Keratinocyte (primary cell): ENCODE results near the gene A4GALT. TPM values are rescaled to one million over a fixed set of nuclear protein-coding genes. Genes with fewer than 3 reads are reported as not detected.

ENCODE experiments used
- DNase-seq: peaks from one replicate; pipeline ENCODE4 v3.0.0-alpha.2; 2011; ENCODE audit warnings: low read depth, missing footprints, low spot score
- FAIRE-seq: peaks from 2 replicates; lab custom pipeline; 2011; peaks lifted over from hg19 to GRCh38; lab: Jason Lieb, UNC
- H2AFZ ChIP-seq: 2 replicates; pipeline ENCODE4 v1.6.0; 2012; ENCODE audit warnings: low read length, control low read depth, inconsistent platforms; ENCODE audit not compliant: control insufficient read depth
- H3K27ac ChIP-seq: 2 replicates; pipeline ENCODE4 v1.5.1; 2011; ENCODE audit warnings: low read length; ENCODE audit not compliant: control insufficient read depth, insufficient read depth
- H3K27me3 ChIP-seq: 3 replicates; pipeline ENCODE4 v1.6.0; 2011; ENCODE audit warnings: low read length; ENCODE audit not compliant: control insufficient read depth, insufficient read depth; ENCODE audit errors: extremely low read depth
- H3K36me3 ChIP-seq, 2 experiments: 2 replicates in 1 of 2; 3 replicates in 1 of 2; pipeline ENCODE4 v1.5.1; 2011; ENCODE audit warnings: low read length in 2 of 2, mild to moderate bottlenecking in 1 of 2; ENCODE audit not compliant: control insufficient read depth in 2 of 2, insufficient read depth in 2 of 2; ENCODE audit errors: extremely low read depth in 1 of 2
- H3K4me1 ChIP-seq: 3 replicates; pipeline ENCODE4 v1.5.1; 2011; ENCODE audit warnings: low read length; ENCODE audit not compliant: control insufficient read depth, insufficient read depth; ENCODE audit errors: extremely low read depth
- H3K4me2 ChIP-seq: 3 replicates; pipeline ENCODE4 v1.6.0; 2011; ENCODE audit warnings: low read depth, low read length; ENCODE audit not compliant: control insufficient read depth, insufficient read depth; ENCODE audit errors: extremely low read depth
- H3K4me3 ChIP-seq, 3 experiments: fragments of 200-600 bp in 1 of 3; sonication (generic) in 1 of 3; 2 replicates in 2 of 3; 3 replicates in 1 of 3; pipeline ENCODE4 v1.5.1; 2011 to 2016; ENCODE audit warnings: low read length in 3 of 3, mild to moderate bottlenecking in 3 of 3, control low read depth in 2 of 3, inconsistent platforms in 1 of 3, low read depth in 1 of 3, mixed read lengths in 1 of 3, mixed run types in 1 of 3, moderate library complexity in 1 of 3; ENCODE audit not compliant: control insufficient read depth in 2 of 3, insufficient read depth in 2 of 3; ENCODE audit errors: extremely low read depth in 1 of 3
- H3K79me2 ChIP-seq: 2 replicates; pipeline ENCODE4 v1.6.0; 2012; ENCODE audit warnings: low read length; ENCODE audit not compliant: control insufficient read depth, insufficient read depth
- H3K9ac ChIP-seq: 3 replicates; pipeline ENCODE4 v1.6.0; 2011; ENCODE audit warnings: low read length; ENCODE audit not compliant: control insufficient read depth, insufficient read depth; ENCODE audit errors: extremely low read depth
- H3K9me1 ChIP-seq: 3 replicates; pipeline ENCODE4 v1.6.0; 2011; ENCODE audit warnings: low read length; ENCODE audit not compliant: control insufficient read depth, insufficient read depth; ENCODE audit errors: extremely low read depth
- H3K9me3 ChIP-seq: 2 replicates; pipeline ENCODE4 v1.5.1; 2012; ENCODE audit warnings: low read depth, low read length; ENCODE audit not compliant: control insufficient read depth
- H4K20me1 ChIP-seq: 3 replicates; pipeline ENCODE4 v1.6.0; 2011; ENCODE audit warnings: low read length; ENCODE audit not compliant: control insufficient read depth, insufficient read depth; ENCODE audit errors: extremely low read depth
- EZH2 ChIP-seq: IDR thresholded peaks from one replicate; pipeline ENCODE4 v1.6.1; 2012; ENCODE audit warnings: inconsistent platforms, mild to moderate bottlenecking, low read length, moderate library complexity
- dilution Hi-C: fragments of 300-500 bp; cut with MboI; formaldehyde crosslinking; loops from one replicate; pipeline ENCODE4 v1.7.0; 2020; ENCODE audit warnings: low sequenced_read_pairs; ENCODE audit not compliant: extremely low pct_ligation_motif_present
- polyA plus RNA-seq, 5 experiments: library from polyadenylated mRNA; depleted of rRNA in 3 of 5; stranded (reverse) in 3 of 5; stranded (forward) in 1 of 5; unstranded in 1 of 5; fragments of >200 nt; gene quantifications; 1 replicate in 1 of 5; 2 replicates in 3 of 5; 3 replicates in 1 of 5; pipeline versions ENCODE4 v1.2.1 to v1.2.3, GENCODE V29; 2011 to 2012; ENCODE audit warnings: missing spikeins in 2 of 5, low read depth in 1 of 5, low replicate concordance in 1 of 5
- TF ChIP-seq, protein P1 (sequence below), 3 experiments: IDR thresholded peaks in 1 of 3; conservative IDR thresholded peaks in 1 of 3; optimal IDR thresholded peaks in 1 of 3; 2 replicates in 2 of 3; 3 replicates in 1 of 3; pipeline versions ENCODE3 to v1.5.1; 2011; ENCODE audit warnings: low read length in 3 of 3, mild to moderate bottlenecking in 3 of 3, moderate library complexity in 2 of 3, control low read depth in 1 of 3, inconsistent platforms in 1 of 3; ENCODE audit not compliant: insufficient read depth in 2 of 3; ENCODE audit errors: extremely low read depth in 1 of 3

A4GALT gene
- polyA plus RNA-seq, 1 donor (not counting 4 experiments of a cell fraction or from before 2014, with no cell fraction given), result 1.6 TPM

DNA sequence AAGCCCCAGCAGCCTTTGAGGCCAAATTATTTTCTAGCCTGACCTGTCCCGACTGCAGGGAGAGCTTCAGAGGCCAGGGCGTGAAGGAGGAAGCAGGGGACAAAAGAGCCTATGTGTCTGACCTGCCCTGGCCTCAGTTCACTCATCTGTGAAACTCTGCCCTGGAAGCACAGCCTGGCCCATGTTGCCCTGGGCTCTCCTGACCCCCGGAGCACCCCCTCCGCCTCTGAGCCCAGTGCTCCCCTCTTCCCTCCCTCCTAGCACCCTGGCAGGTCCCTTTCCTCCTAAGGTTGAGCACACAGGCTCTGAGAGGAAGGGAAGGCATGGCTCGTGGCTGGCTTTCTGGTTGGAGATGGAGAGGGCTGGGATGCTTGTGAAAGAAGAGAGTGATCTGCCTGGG, 3.4 kb upstream of the A4GALT start:
- Histone ChIP-seq H3K79me2 (no peaks in the 10 kb centered on the region), H3K4me3 (no peak overlapping the region), H3K27me3 (peaks cover 9% of the 10 kb centered on the region), H3K4me2 (no peak overlapping the region), H3K4me1 (peaks cover 9% of the 10 kb centered on the region), H3K9me3 (no peaks in the 10 kb centered on the region), H3K27ac (no peak overlapping the region), H2AFZ (no peak overlapping the region), H3K9me1 (no peaks in the 10 kb centered on the region), H4K20me1 (no peaks in the 10 kb centered on the region), H3K36me3 (no peaks in the 10 kb centered on the region), H3K9ac (no peak overlapping the region)
- TF ChIP-seq, protein P1, sequence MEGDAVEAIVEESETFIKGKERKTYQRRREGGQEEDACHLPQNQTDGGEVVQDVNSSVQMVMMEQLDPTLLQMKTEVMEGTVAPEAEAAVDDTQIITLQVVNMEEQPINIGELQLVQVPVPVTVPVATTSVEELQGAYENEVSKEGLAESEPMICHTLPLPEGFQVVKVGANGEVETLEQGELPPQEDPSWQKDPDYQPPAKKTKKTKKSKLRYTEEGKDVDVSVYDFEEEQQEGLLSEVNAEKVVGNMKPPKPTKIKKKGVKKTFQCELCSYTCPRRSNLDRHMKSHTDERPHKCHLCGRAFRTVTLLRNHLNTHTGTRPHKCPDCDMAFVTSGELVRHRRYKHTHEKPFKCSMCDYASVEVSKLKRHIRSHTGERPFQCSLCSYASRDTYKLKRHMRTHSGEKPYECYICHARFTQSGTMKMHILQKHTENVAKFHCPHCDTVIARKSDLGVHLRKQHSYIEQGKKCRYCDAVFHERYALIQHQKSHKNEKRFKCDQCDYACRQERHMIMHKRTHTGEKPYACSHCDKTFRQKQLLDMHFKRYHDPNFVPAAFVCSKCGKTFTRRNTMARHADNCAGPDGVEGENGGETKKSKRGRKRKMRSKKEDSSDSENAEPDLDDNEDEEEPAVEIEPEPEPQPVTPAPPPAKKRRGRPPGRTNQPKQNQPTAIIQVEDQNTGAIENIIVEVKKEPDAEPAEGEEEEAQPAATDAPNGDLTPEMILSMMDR (optimal IDR thresholded peaks at IDR 0.05 in 1 of 3, IDR thresholded peaks at IDR 0.05 in 1 of 3, conservative IDR thresholded peaks at IDR 0.05 in 1 of 3; ENCODE audit: extremely low read depth in 1 of 3, insufficient read depth in 2 of 3, low read length in 3 of 3), result no peak
- FAIRE-seq (no peak), DNase-seq (no peak)
- dilution Hi-C loops, result no loop called here

DNA sequence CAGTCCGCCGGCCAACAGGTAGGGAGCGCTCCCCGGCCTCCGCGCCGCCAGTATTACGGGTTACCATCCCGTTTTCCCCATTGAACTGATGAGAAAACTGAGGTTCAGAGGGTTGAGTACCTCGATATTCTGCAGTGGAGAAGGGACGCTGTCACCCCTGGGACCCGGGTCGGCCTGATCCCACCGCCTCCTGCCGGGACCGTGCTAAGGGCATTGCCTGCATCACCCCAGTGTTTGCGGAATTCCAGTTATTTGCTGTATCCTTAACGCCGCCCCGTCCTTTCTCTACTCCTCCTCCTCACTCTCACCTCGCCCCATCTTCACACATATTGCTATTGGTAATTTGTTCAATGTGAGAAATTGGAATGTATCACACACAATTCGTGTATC, 370 bp upstream of the A4GALT start:
- FAIRE-seq, result no peak
- DNase-seq, result no peak
- no peaks in the 10 kb centered on the region for H4K20me1 ChIP-seq
- peak overlapping the region; percentile 76 for H3K4me2 ChIP-seq
- H3K9ac ChIP-seq, result no peak overlapping the region
- H3K9me1 ChIP-seq, result no peaks in the 10 kb centered on the region
- no peak overlapping the region for H2AFZ ChIP-seq
- dilution Hi-C loops, result no loop called here
- no peaks in the 10 kb centered on the region for H3K79me2 ChIP-seq
- peak overlapping the region; percentile 44 to 78 (median 54) for H3K4me3 ChIP-seq
- TF ChIP-seq EZH2, result peak; percentile 59
- TF ChIP-seq, protein P1 (optimal IDR thresholded peaks at IDR 0.05 in 1 of 3, IDR thresholded peaks at IDR 0.05 in 1 of 3, conservative IDR thresholded peaks at IDR 0.05 in 1 of 3; ENCODE audit: extremely low read depth in 1 of 3, insufficient read depth in 2 of 3, low read length in 3 of 3), result no peak
- peaks cover 9% of the 10 kb centered on the region for H3K27me3 ChIP-seq
- H3K27ac ChIP-seq, result no peak overlapping the region
- H3K9me3 ChIP-seq, result no peaks in the 10 kb centered on the region
- H3K36me3 ChIP-seq, result peaks cover 2 to 3% of the 10 kb centered on the region in 2 experiments
- peaks cover 27% of the 10 kb centered on the region for H3K4me1 ChIP-seq
